CD4-positive, alpha-beta T cell (primary cell): ENCODE results near the gene EDEM2. TPM values are rescaled to one million over a fixed set of nuclear protein-coding genes. Genes with fewer than 3 reads are reported as not detected.
A peak's percentile ranks its signal among the peaks of the same experiment; 100 is the strongest.

Experiments
- ATAC-seq: fragments of 200-7000 bp; cut with Tn5 transposase; one replicate; pipeline ENCODE4 v1.10.0; 2022; ENCODE audit warnings: mild to moderate bottlenecking; ENCODE audit not compliant: poor library complexity
- CTCF ChIA-PET: fragments of 350-600 bp; sonication (Branson Sonifier 250); formaldehyde crosslinking; loops from one replicate; lab custom pipeline; 2021; ENCODE audit warnings: antibody characterized with exemption, inconsistent platforms; lab: Charles Lee
- POLR2A ChIA-PET: fragments of 350-600 bp; sonication (Branson Sonifier 250); formaldehyde crosslinking; loops from one replicate; lab custom pipeline; 2021; ENCODE audit warnings: antibody characterized with exemption, inconsistent platforms; lab: Charles Lee
- DNase-seq, 14 experiments: peaks; one replicate each; pipeline ENCODE4 v3.0.0-alpha.2; 2013 to 2020; ENCODE audit warnings: mixed read lengths in 2 of 14
- H3K27ac ChIP-seq, 2 donors: one replicate each; pipeline versions ENCODE4 v1.5.1 to v1.7.0; 2013; ENCODE audit warnings: low read length in 2 of 2, low read depth in 1 of 2, mild to moderate bottlenecking in 1 of 2
- H3K27me3 ChIP-seq, 2 experiments: 1 replicate in 1 of 2; 2 replicates in 1 of 2; pipeline versions ENCODE4 v1.6.1 to v1.7.0; 2013; ENCODE audit warnings: low read length in 2 of 2, control low read depth in 1 of 2, mild to moderate bottlenecking in 1 of 2, moderate library complexity in 1 of 2; ENCODE audit not compliant: insufficient read depth in 2 of 2, control insufficient read depth in 1 of 2
- H3K36me3 ChIP-seq: one replicate; pipeline ENCODE4 v1.6.1; 2013; ENCODE audit warnings: low read length, control low read depth; ENCODE audit not compliant: insufficient read depth
- H3K4me1 ChIP-seq: one replicate; pipeline ENCODE4 v1.6.1; 2013; ENCODE audit warnings: low read length, control low read depth; ENCODE audit not compliant: insufficient read depth
- H3K4me3 ChIP-seq: one replicate; pipeline ENCODE4 v1.5.1; 2013; ENCODE audit warnings: mild to moderate bottlenecking, low read length, moderate library complexity
- H3K9me3 ChIP-seq, 2 experiments: 1 replicate in 1 of 2; 2 replicates in 1 of 2; pipeline versions ENCODE4 v1.6.1 to v1.7.0; 2013; ENCODE audit warnings: low read length in 2 of 2, mild to moderate bottlenecking in 2 of 2, control low read depth in 1 of 2, moderate library complexity in 1 of 2; ENCODE audit not compliant: control insufficient read depth in 1 of 2, insufficient read depth in 1 of 2
- H3K27ac Mint-ChIP-seq: one replicate; pipeline ENCODE4 v1.8.0; 2020; ENCODE audit warnings: mixed read lengths
- H3K27me3 Mint-ChIP-seq: one replicate; pipeline ENCODE4 v1.8.0; 2021; ENCODE audit warnings: mixed read lengths
- H3K36me3 Mint-ChIP-seq: one replicate; pipeline ENCODE4 v1.8.0; 2021; ENCODE audit warnings: low read depth, mixed read lengths
- H3K4me1 Mint-ChIP-seq: one replicate; pipeline ENCODE4 v1.8.0; 2021; ENCODE audit warnings: low read depth, mixed read lengths
- H3K4me3 Mint-ChIP-seq: one replicate; pipeline ENCODE4 v1.8.0; 2020; ENCODE audit warnings: mild to moderate bottlenecking, mixed read lengths
- H3K9me3 Mint-ChIP-seq: one replicate; pipeline ENCODE4 v1.8.0; 2020; ENCODE audit warnings: mixed read lengths
- CTCF ChIP-seq: fragments of 200-600 bp; IDR thresholded peaks from one replicate; pipeline ENCODE4 v1.8.0; 2022; ENCODE audit warnings: antibody characterized with exemption, mild to moderate bottlenecking
- intact Hi-C, 2 experiments: fragments of 100-400 bp; cut with DNase I in 1 of 2; cut with micrococcal nuclease in 1 of 2; formaldehyde crosslinking; loops; one replicate each; pipeline versions ENCODE4 v1.15.1 to v1.9.0; 2023 to 2025; cut with DNase I, micrococcal nuclease
- total RNA-seq, 174 experiments: library from RNA in 2 of 174; stranded (reverse) in 2 of 174; gene quantifications; one replicate each; pipeline ENCODE4 v1.2.3 and lab custom pipeline; 2021 to 2026

The EDEM2 gene
- total RNA-seq, 2 experiments from 2014 or later: 12.2 to 12.6 TPM

GRCh38 chr20:35145141-35145564 is 2.0 kb downstream of the EDEM2 start:
- DNase-seq: peak in 5 of 14 experiments; percentile 5 to 82 (median 72)
- Mint-ChIP-seq H3K4me3 (peak overlapping the region; percentile 85), H3K4me1 (peaks cover 53% of the 10 kb centered on the region), H3K9me3 (no peaks in the 10 kb centered on the region), H3K27ac (peak overlapping the region; percentile 67), H3K27me3 (no peaks in the 10 kb centered on the region), H3K36me3 (peaks cover 52% of the 10 kb centered on the region)
- peaks cover 32% of the 10 kb centered on the region for H3K4me1 ChIP-seq
- peak; percentile 65 for TF ChIP-seq CTCF
- ATAC-seq: peak; percentile 43
- H3K9me3 ChIP-seq: no peaks in the 10 kb centered on the region
- ChIA-PET CTCF (interaction anchor here (0.7 to 2.1 kb wide), 14 partner anchors 11 to 310 kb away, joined by 3 to 12 read pairs (median 5); partner anchors contain the start of genes CEP250 and MMP24OS), POLR2A (interaction anchor here (0.6 to 1.1 kb wide), 4 partner anchors 16 to 597 kb away, joined by 3 to 7 read pairs (median 4); partner anchors contain the start of genes MMP24OS and RBM39)
- H3K27ac ChIP-seq: no peak overlapping the region
- no peaks in the 10 kb centered on the region for H3K27me3 ChIP-seq
- no peak overlapping the region for H3K4me3 ChIP-seq
- intact Hi-C loops: loop anchor here (1.0 to 10.0 kb wide), 7 partner anchors 63 to 843 kb away; partner anchors contain the start of genes AHCY (in 1 of the 2), GGT7 (in 1 of the 2), MMP24OS (in 1 of the 2) and UQCC1 (in 1 of the 2)
- peaks cover 31% of the 10 kb centered on the region for H3K36me3 ChIP-seq

- no peak overlapping the region for H3K27ac ChIP-seq
- H3K4me1 Mint-ChIP-seq: peaks cover 53% of the 10 kb centered on the region
- intact Hi-C loops: loop anchor here (1.0 to 10.0 kb wide), 7 partner anchors 64 to 842 kb away; partner anchors contain the start of genes AHCY (in 1 of the 2), GGT7 (in 1 of the 2), MMP24OS (in 1 of the 2) and UQCC1 (in 1 of the 2)
- H3K4me3 Mint-ChIP-seq: peak overlapping the region; percentile 47
- ChIA-PET POLR2A (interaction anchor here (0.6 to 1.1 kb wide), 4 partner anchors 17 to 598 kb away, joined by 3 to 7 read pairs (median 4); partner anchors contain the start of genes MMP24OS and RBM39), CTCF (interaction anchor here (0.8 to 2.1 kb wide), 13 partner anchors 11 to 311 kb away, joined by 3 to 12 read pairs (median 5); partner anchors contain the start of genes CEP250 and MMP24OS)
- no peaks in the 10 kb centered on the region for H3K27me3 ChIP-seq
- H3K4me1 ChIP-seq: peaks cover 32% of the 10 kb centered on the region
- ATAC-seq (no peak), DNase-seq (peak in 3 of 14 experiments; percentile 45 to 63 (median 56))
- H3K36me3 Mint-ChIP-seq: peaks cover 57% of the 10 kb centered on the region
- no peak for TF ChIP-seq CTCF
- H3K36me3 ChIP-seq: peaks cover 35% of the 10 kb centered on the region
- no peaks in the 10 kb centered on the region for H3K9me3 ChIP-seq
- H3K4me3 ChIP-seq: no peak overlapping the region
- no peaks in the 10 kb centered on the region for H3K27me3 Mint-ChIP-seq
- peak overlapping the region; percentile 67 for H3K27ac Mint-ChIP-seq
- H3K9me3 Mint-ChIP-seq: no peaks in the 10 kb centered on the region
Measured at GRCh38 chr20:35144694-35145093, 2.4 kb downstream of the EDEM2 start.

GRCh38 chr20:35135867-35136586 is 11.1 kb downstream of the EDEM2 start:
- Histone ChIP-seq H3K27ac (no peak overlapping the region), H3K36me3 (peaks cover 89% of the 10 kb centered on the region), H3K4me1 (no peaks in the 10 kb centered on the region), H3K4me3 (no peak overlapping the region), H3K27me3 (no peaks in the 10 kb centered on the region), H3K9me3 (no peaks in the 10 kb centered on the region)
- no peaks in the 10 kb centered on the region for H3K27me3 Mint-ChIP-seq
- no peaks in the 10 kb centered on the region for H3K9me3 Mint-ChIP-seq
- TF ChIP-seq CTCF: no peak
- POLR2A ChIA-PET: no interaction called here
- H3K27ac Mint-ChIP-seq: no peak overlapping the region
- DNase-seq (no peak), ATAC-seq (no peak)
- CTCF ChIA-PET: no interaction called here
- H3K4me1 Mint-ChIP-seq: peaks cover under 1% of the 10 kb centered on the region
- H3K36me3 Mint-ChIP-seq: peaks cover 85% of the 10 kb centered on the region
- intact Hi-C loops: no loop called here
- H3K4me3 Mint-ChIP-seq: no peak overlapping the region
